GM12891 (cell line): ENCODE results near the gene BLMH.

ENCODE experiments used
- POLR2A ChIP-seq: IDR thresholded peaks from 2 replicates; pipeline ENCODE4 v1.6.1; 2011; ENCODE audit warnings: low read depth, low read length, control low read depth
- SPI1 ChIP-seq: IDR thresholded peaks from 2 replicates; pipeline ENCODE4 v1.6.1; 2011; ENCODE audit warnings: low read depth, low read length, control low read depth

DNA sequence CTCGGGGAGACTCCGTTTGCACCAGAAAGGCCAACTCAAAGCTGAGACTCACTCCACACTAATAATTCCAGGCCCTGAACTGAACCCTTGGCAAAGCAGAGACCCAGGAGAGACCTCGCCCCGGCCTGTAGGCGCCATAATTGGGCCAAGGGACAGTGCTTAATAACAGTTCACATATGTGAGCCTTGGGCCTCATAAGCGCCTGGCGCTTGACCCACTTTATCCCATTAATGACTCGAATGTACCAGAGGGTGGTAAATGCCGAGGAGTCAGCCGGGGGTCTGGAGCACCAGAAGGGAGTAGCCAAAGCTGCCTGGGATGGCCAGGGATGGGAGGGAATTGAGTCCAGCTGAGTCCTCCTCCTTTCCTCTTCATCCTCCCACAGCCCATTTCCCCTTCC is 80.8 kb downstream of the BLMH start:
- TF ChIP-seq POLR2A, result no peak
- TF ChIP-seq SPI1, result no peak
